SH-SY5Y (cell line): ENCODE data around the gene EXD3.

Source experiments
- GATA2 ChIP-seq: IDR thresholded peaks from 2 replicates; pipeline ENCODE4 v1.6.1; 2011; ENCODE audit warnings: mild to moderate bottlenecking, low read depth, low read length
- GATA3 ChIP-seq: IDR thresholded peaks from 2 replicates; pipeline ENCODE4 v1.6.1; 2011; ENCODE audit warnings: low read depth, mild to moderate bottlenecking, low read length, moderate library complexity

DNA sequence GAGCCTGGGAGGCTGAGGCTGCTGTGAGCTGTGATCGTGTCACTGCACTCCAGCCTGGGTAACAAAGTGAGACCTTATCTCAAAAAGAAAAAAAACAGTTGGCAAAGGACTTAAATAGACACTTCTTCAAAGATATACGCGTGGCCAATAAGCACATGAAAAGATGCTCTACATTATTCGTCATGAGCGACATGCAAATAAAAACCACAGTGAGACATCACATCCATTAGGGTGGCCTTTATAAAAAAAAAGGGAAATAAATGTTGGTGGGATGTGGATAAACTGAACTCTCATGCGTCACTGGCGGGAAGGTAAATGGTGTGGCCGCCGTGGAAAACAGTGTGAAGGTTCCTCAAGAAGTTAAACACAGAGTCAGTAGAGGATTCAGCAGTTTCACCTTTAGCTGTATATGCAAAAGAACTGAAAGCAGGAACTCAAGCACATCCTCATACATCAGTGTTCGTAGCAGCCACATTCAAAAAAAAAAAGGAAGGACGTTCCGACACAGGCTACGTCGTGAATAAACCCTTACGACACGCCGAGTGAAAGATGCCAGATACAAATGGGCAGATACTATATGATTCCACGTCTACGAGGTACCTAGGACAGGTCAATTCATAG is 96.4 kb downstream of the EXD3 start:
- TF ChIP-seq GATA2: no peak
- no peak for TF ChIP-seq GATA3
